Activated CD4-positive, alpha-beta T cell treated with anti-CD3 and anti-CD28 coated beads, Interleukin-2, Interleukin-6, amounts not matched to agents 100 ng/mL and 50 ng/mL, durations not matched to agents 16 hours and 8 hours (primary cell): ENCODE measurements around the gene SSC5D.

ENCODE experiments used
- DNase-seq: peaks from one replicate; pipeline ENCODE4 v3.0.0-alpha.2; 2020

SSC5D gene

DNA sequence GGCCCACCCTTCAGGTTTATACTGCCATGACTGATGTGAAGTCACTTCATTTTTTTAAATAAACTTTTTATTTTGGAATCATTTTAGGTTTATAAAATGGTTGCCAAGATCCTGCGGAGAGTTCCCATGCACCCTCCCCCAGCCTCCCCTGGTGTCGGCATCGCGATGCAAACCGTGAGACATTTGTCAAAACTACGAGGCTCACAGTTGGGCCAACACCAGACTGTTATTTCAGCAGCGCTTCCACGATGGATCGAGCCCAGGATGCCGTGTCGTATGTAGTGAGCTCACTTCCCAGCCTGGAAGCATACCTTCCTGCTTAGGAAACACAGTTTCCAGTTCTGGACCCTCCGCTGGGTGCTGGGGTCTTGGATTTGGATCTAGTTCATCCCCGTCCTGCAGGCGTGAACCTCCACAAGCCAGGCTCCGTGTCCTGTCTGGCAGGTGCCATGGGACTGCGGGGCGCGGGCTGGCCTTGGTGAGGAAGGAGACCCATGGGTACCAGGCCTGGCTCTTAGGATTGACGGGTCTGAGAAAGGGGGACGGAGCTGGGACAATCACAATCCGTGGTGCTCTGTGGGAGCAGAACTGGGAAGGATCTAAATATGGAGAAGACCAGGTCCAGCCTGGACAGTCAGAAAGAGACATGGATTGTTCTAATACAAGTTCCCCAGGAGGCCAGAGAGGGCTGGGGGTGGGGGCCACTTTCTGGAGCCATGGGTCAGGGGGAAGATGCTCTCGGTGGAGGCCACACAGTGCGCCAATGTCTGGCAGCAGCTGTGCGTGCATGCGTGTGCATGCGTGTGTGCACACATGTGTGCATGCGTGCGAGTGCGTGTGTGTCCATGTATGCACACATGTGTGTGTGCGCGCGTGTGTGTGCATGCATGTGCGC is 51.1 kb downstream of the SSC5D start:
- no peak for DNase-seq

DNA sequence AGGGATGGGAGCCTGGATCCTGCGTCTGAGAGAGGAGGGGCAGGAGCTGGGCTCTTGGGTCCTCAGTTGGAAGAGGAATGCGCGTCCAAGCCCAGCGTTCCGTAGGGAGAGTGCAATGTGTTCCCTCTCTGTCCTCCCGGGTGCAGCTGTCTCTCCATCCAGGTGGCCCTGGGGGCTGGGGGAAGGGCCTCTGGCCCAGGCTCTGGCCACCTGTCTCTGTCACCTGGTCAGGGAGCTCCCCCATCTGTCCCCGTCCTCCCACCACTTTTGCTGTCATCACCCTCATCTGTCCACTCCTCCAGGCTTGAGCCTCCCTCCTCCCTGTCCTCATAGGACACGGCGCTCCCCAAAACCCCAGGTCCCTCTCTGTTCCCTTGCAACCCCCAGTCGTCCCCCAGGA is 52.4 kb downstream of the SSC5D start:
- no peak for DNase-seq

DNA sequence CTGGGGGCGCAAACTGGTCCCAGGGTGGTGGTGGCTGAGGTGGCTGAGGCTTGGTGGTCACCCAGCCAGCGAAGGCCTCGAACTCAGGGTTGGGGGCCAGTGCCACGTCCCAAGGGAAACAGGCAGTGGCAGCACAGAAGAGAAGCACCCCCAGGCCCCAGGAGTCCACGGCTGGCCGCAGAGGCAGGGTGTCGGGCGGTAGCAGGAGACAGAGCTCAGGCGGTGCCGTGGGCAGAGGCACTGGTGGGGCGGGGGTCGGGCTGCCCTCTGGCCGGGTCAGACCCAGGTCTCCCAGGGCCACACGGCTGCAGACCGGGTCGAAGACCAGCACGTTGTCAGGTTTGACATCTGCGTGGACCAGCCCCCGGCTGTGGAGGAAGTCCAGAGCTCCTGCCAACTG is 52.9 kb downstream of the SSC5D start:
- no peak for DNase-seq

DNA sequence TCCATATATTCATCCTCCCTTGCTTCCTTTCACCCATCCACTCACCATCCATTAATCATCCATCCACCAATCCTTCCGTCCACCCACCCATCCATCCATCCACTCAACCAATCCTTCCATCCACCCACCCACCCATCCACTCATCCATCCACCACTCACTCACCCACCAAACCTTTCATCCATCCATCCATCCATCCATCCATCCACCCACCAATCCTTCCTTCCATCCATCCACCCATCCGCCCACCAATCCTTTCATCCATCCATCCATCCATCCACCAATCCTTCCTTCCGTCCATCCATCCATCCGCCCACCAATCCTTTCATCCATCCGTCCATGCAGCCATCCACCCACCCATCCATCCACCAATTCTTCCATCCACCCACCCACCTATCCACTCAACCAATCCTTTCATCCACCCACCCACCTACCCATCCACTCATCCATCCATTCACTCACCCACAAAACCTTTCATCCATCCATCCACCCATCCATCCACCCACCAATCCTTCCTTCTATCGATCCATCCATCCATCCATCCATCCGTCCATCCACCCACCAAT is 54.1 kb downstream of the SSC5D start:
- no peak for DNase-seq

DNA sequence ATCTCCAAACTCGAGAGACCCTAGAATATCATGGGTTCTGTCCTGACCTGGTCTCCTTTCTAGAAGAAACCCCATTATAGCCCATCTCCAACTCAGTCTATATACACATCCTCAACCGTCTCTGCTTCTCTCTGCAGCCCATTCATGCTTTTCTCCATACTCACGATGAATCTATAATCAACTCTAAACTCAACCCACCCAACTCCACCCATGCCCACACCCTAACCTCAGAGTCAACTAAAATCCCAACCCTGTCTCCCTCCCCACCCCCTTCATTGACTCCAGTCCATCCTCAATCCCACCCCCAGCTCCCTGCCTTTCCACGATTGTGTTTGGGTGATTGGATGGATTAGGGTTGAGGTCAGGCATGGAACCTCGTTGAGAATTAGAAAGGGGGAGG is 55.3 kb downstream of the SSC5D start:
- no peak for DNase-seq

DNA sequence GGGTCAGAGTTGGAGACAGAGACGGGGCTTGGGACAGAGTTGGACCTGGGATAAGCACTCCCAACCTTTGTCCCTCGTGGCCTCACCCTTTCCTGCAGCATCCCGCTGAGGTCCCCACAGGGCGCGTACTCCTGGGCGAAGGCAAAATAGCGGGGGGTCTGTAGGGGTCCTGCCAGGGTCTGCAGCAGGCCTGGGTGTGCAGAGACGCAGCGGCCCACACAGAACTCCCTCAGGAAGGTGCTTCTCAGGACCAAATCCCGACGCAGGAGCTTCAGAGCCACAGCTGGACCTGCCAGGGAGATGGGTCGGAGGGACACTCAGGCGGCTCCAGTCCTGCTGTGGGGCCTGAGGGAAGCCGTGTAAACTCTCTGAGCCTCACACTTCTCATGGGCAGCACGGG is 55.8 kb downstream of the SSC5D start:
- no peak for DNase-seq

DNA sequence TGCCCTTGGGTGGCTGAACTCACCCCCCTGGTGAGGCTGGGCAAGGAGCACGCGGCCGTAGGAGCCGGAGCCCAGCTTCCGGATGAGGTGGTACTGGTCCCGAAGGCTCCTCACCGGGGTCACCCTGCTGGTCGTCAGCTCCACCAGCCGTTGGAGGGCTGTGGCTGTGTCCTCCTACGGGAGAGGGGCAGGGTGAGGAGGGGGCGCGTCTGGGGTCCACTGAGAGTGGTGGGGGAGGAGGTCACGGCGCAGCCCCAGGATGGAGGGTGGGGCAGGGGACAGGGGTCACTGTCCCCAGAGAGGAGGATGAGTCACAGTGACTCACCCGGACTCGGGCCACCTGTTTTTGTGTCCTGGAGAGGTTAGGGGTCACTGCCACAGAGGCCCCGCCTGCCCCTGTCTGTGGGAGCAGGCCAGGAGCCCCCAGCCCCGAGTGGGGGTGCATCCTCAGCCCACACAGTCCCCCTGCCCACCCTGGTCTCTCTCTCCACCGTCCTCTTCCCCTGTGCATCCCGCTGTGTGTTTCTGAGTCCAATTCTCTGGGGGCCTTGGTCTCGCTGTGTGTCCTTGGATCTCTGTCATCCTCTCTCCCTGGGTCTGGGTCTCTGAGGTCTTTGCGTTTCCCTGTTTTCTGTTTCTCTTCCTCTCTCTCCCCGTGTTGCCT is 56.7 kb downstream of the SSC5D start:
- DNase-seq: no peak

DNA sequence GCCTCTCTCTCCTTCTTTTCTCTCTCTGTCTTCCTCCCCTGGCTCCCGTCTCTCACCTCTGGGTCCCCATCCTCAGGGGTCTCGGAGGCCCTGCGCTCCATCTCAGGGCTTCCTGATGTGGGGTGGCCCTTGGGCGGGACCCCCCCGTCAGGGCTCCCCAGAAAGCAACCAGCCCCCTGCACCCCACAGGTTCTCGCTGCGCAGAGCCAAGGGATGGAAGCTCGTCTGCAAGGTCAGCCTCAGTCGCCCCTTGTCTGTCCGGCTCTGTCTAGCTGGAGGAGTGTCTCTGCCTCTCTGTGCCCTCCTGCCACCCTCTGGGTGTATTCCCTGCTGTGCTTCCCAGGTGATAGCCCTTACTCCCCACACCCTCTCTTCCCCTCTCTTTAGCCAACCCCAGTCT is 57.2 kb downstream of the SSC5D start, which contains the start of gene SBK3:
Gene SBK3, minus strand, starts transcription at position 101 of the 400 bp plus-strand sequence. Its CDS starts 0 bp downstream, at position 101.
- no peak for DNase-seq

DNA sequence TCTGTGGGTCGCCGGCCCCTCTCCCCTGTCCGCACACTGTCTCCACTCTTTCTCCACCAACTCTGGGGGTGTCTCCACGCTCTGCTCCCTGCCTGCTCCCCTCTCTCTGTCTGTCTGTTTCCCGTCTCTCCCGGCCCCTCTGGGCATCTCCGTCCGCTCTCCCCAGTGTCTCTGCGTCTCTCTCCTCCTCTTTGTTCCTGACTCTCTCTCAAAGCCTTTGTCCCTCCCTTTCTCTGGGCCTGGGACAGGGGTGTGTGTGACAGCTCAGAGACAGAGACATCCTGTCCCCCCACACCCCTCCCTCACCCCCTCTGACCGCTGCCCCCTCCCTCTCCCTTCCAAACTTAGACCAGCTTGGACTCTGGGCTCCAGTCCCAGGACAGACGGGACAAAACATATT is 57.8 kb downstream of the SSC5D start:
- DNase-seq: no peak

DNA sequence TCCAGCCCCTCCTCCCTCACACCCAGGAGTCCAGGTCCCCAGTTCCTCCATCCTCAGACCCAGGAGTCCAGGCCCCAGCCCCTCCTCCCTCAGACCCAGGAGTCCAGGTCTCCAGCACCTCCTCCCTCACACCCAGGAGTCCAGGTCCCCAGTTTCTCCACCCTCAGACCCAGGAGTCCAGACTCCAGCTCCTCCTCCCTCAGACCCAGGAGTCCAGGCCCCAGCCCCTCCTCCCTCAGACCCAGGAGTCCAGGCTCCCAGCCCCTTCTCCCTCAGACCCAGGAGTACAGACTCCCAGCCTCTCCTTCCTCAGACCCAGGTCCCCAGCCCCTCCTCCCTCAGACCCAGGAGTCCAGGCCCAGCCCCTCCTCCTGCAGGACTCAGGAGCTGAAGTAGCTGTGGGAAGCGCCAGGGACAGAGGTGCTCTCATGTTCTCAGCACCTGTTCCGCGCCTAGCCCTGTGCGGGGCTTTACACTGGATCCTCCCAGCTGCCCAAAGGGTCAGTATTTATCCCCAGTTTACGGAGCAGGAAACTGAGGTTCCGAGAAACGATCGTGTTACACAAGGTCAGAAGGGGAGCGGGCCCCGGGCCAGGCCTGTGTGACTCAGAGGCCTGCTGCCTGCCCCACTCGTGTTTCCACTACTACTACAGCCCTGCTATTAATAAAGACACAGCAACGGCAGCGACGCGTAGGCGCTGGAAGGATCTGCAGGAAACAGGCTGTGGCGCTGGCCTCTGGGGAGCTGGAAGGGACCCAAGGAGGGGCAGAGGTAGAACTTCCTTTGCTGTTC is 58.8 kb downstream of the SSC5D start:
- no peak for DNase-seq

DNA sequence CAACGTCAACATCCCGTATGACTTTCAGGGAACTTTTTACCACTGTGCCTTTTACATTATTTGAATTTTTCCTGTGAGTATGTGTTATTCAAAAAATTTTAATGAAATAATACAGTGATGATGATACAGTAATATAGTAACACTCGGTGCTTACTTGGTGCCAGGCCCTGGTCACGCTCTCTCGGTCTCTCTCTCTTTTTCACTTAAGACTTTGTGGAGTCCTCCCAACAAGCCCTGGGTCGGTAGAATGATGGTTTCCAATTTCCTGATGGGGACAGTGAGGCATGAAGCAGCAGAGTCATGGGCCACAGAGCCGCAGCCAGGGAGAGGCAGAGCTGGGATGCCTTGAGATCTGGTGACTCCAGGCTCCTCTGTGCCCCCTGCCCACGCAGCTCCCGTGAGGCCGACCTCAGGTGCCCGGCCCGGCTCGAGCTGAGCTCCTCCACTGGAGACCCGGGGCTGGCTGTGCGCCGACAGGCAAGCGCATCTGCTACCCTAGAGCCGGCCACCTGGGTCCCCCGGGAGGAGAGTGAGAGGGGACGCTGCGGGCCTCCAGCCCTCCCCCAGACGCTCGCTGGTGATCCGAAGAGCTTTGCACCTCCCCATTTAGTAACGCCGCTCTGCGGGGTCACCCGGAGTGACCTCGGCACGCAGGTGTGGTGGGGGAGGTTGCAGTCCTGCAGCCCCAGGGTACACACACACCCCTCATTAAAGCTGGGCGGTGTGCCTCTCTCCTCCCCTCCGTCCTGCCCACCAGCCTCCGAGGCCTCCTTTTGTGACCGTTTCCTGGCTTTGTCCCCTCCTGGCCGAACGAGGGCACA is 61.5 kb downstream of the SSC5D start:
- no peak for DNase-seq

DNA sequence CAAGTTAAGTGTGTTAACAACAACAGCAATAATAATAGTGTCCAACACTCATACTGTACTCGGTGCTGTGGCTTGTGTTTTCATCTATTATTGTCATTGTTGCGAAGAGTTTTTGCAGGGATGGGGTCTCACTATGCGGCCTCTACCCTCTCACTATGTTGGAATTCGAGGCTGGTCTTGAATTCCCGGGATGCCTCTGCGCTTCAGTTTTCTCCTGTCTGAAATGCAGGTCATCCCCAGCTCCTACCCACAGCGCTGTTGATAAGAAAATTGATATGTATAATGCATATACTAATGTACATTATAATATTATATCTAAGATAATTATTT is 62.0 kb downstream of the SSC5D start:
- no peak for DNase-seq

DNA sequence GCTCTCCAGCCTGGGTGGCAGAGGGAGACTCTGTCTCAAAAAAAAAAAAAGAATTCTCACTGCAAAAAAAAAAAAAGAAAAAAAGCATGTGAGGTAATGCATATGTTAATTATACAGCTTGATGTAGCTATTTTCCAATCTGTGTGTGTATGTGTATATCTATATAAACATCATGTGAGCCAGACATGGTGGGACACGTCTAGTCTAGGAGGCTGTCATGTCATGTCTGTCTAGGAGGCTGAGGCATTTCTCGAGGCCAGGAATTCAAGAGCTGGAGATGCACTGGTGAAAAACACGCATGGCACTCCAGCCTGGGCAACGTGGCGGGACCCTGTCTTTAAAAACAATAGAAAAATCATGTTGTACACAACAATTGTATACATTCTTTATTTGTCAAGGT is 64.0 kb downstream of the SSC5D start:
- no peak for DNase-seq

DNA sequence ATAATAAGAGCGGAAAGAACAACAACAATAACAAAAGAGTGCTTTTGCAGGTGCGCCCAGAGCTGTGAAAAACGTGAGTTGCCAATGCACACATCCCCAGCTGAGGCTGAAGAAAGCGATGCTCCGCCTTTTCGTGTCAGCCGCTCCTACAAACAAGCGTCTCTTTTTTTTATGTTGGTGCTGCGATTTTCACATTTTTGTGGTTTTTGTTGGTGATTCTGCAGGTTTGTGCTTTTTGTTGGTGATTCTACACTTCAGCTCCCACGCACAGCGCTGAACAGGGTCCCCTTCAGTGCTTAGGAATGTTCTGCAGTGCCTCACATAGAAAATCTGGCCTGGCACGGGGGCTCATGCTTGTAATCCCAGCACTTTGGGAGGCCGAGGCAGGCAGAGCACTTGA is 64.4 kb downstream of the SSC5D start:
- DNase-seq: no peak

DNA sequence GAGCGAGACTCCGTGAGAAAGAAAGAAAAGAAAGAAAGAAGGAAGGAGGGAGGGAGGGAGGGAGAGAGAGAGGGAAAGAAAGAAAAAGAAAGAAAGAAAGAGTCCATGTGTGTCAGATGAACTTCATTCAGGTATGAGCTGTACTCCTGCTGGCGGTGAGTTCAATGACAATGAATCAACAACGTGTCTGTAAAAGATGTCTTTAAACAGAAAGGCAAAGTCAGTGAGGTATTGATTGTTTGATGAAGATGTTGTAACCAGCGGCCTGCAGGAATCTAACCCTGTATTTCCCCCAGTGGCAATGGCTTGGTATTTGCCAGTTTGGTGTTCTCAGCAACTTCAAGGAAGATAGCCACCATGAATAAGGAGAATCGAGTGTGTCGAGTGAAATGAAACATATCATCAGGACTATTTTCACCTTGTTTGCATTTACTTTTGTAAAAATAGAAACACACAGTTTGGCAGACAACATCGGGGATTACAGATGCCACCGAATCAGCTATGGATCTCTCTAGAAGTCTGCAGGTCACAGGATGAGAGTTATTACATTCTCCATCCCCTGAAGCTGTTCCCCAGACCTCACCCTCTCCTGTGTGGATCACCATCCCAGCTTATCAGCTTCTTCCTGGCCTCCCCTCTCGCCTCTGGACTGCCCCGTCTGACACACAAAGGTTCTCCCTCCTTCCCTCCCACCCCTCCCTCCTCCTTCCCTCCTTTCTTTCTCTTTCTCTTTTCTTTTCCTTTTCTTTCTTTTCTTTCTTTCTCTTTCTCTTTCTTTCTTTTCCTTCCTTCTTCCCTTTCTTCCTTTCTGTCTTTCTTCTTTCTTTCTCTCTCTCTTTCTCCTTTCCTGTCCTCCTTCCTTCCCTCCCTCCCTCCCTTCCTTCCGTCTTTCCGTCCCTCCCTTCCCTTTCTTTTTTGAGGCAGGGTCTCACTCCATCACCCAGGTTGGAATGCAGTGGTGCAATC is 65.3 kb downstream of the SSC5D start:
- DNase-seq: no peak

DNA sequence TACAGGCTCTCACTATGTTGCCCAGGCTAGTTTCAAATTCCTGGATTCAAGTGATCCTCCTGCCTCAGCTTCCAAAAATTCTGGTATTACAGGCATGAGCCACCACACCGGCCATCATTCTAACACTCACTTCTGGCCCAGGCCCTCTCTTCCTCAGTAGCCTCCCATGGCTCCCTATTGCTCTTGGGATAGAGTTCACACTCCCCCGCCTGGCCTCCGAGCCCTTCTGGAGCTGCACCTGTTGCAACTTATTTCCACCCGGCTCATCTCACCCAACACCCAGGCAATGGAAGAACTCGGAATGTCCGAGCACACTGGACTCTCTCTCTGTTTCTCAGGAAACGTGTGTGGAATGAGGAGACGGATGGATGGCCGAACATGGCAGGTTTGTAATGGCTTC is 66.1 kb downstream of the SSC5D start:
- DNase-seq: no peak

DNA sequence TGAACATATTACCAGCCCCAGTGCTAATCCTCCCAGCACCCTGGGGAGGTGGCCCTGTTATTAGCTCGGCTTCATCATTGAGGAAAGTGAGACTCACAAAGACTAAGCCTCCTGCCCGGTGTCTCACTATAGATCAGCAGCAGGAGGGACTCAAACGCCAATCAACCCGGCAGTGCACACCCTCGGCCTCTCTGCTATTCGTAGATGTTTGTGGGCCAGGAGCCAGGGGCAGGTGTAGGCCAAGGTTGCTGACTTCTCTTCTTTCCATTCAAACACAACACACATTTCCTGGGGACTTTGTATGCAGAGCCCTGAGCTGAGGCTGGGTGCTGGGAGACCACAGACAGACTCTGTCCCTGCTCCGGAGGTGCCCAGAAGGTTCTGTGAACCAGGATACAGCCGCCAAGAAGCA is 66.5 kb downstream of the SSC5D start:
- no peak for DNase-seq

DNA sequence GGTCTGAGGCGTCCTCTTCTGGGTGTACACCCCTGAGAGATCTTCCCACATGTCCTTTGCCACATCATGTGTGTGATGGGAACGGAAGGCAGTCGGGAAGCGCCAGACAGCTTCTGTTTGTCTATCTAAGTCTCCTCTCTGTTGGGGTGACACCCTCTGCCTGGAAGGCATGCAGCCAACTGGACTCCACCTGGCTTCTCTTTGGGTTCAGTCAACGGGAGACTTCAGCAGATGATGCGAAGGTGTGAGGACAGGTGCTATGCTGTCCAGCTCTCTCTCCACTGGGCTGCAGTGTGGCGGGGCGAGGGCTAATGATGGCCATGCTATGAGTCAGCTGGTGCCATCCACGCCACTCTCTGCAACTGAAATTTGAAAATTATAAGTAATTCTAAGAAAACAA is 71.4 kb downstream of the SSC5D start:
- no peak for DNase-seq

DNA sequence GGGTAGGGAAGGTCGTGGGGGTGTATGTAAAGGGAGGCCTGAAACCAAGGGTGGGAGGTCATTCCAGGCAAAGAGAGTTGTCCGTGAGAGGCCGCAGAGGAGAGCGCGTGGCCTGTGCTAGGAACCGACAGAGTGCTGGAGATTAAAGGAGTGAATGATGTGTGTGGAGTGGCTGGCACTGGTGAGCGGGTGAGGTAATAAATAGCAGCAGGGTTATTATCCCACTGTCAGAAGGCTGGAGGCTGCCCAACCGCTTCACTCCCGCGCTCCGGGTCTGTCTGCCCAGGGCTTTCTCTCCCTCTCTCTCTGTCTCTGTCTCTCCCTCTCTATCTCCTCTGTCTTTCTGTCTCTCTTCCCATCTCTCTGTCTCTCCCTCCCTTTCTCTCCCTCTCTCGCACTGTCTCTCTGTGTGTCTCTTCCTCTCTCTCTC is 75.0 kb downstream of the SSC5D start:
- no peak for DNase-seq

DNA sequence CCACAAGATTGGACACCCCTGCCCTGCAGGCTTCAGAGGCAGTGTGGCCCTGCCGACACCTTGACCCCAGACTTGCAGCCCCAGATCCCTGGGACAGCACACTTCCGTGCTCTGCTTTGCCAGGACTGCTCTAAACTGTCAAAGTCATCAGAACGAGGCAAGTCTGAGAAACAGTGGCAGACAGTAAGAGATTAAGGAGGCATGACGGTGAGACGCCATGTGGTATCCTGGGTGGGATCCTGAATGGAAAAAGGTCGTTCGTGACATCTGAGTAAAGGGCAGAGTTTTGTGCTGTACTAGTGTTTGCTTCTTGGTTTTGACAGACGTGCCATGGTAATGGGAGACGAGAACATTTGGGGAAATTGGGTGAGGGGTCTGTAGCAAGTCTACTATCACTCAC is 78.6 kb downstream of the SSC5D start:
- DNase-seq: no peak

DNA sequence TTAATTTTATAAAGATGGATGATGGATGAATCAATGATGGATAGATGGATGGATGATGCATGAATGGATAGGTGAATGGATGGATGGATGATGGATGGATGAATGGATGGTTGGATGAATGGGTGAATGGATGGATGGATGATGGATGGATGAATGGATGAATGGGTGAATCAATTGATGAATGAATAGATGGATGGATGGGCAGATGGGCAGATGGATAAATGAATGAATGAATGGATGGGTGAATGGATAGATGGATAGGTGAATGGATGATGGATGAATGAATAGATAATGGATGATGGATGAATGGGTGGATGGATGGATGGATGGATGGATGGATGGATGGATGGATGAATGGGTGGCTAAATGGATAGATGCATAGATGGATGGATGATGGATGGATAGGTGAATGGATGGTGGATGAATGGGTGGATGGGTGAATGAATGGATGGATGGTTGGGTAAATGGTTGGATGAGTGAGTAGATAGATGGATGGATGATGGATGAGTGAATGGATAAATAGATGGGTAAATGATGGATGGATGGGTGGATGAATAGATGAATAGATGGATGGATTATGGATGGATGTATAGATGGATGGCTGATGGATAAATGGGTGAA is 79.6 kb downstream of the SSC5D start:
- no peak for DNase-seq
